SK-N-SH (cell line): ENCODE measurements around the gene BCO1. TPM values are rescaled to one million over a fixed set of nuclear protein-coding genes. Genes with fewer than 3 reads are reported as not detected.

ENCODE experiments used
- CTCF ChIA-PET: fragments of 300-600, 350-600 bp; formaldehyde crosslinking; extraction: SDS; loops from one replicate; lab custom pipeline; 2021; lab: Yijun Ruan, JAX
- POLR2A ChIA-PET: fragments of 350-600 bp; sonication (Branson Sonifier 250); formaldehyde crosslinking; extraction: SDS; loops from one replicate; lab custom pipeline; 2020; ENCODE audit warnings: antibody characterized with exemption, inconsistent platforms; lab: Yijun Ruan, JAX
- DNase-seq: peaks from one replicate; pipeline ENCODE4 v3.0.0; 2012
- H2AFZ ChIP-seq: fragments of 200-600 bp; sonication (generic); 2 replicates; pipeline ENCODE4 v1.8.1; 2016; ENCODE audit warnings: antibody characterized with exemption, mild to moderate bottlenecking, low read depth
- H3F3A ChIP-seq: fragments of 200-600 bp; sonication (generic); replicated peaks from 2 replicates; pipeline ENCODE3; 2016; ENCODE audit warnings: antibody characterized with exemption, mild to moderate bottlenecking; ENCODE audit not compliant: insufficient read depth
- H3K27ac ChIP-seq, 2 experiments: fragments of 200-500 bp in 1 of 2; fragments of 200-600 bp in 1 of 2; sonication (Bioruptor generic) in 1 of 2; sonication (generic), shearing (Covaris generic) in 1 of 2; 2 replicates each; pipeline versions ENCODE4 v1.5.1 to v1.6.1; 2014 to 2016; ENCODE audit warnings: low read depth in 2 of 2, inconsistent platforms in 1 of 2, low read length in 1 of 2, mild to moderate bottlenecking in 1 of 2, mixed read lengths in 1 of 2
- H3K27me3 ChIP-seq: fragments of 200-600 bp; sonication (generic), shearing (Covaris generic); 2 replicates; pipeline ENCODE4 v1.6.1; 2016; ENCODE audit warnings: mixed run types; ENCODE audit not compliant: insufficient read depth
- H3K36me3 ChIP-seq, 2 experiments: fragments of 200-500 bp in 1 of 2; fragments of 200-600 bp in 1 of 2; sonication (Bioruptor generic) in 1 of 2; sonication (generic) in 1 of 2; replicated peaks in 1 of 2; 2 replicates each; pipeline versions ENCODE3 to v1.5.1; 2014 to 2016; ENCODE audit warnings: low read length in 1 of 2, mild to moderate bottlenecking in 1 of 2; ENCODE audit not compliant: insufficient read depth in 2 of 2, control insufficient read depth in 1 of 2
- H3K4me1 ChIP-seq, 2 experiments: fragments of 200-500 bp in 1 of 2; fragments of 200-600 bp in 1 of 2; sonication (Bioruptor generic) in 1 of 2; sonication (generic), shearing (Covaris generic) in 1 of 2; 2 replicates each; pipeline versions ENCODE4 v1.5.1 to v1.6.1; 2014 to 2016; ENCODE audit warnings: low read depth in 1 of 2, low read length in 1 of 2, mixed run types in 1 of 2; ENCODE audit not compliant: insufficient read depth in 2 of 2, control insufficient read depth in 1 of 2
- H3K4me2 ChIP-seq: fragments of 200-600 bp; sonication (generic), shearing (Covaris generic); 2 replicates; pipeline ENCODE4 v1.6.1; 2017; ENCODE audit warnings: mixed run types
- H3K4me3 ChIP-seq, 2 experiments: fragments of 200-500 bp in 1 of 2; fragments of 200-600 bp in 1 of 2; sonication (Bioruptor generic) in 1 of 2; sonication (generic), shearing (Covaris generic) in 1 of 2; 2 replicates each; pipeline versions ENCODE4 v1.5.1 to v1.8.1; 2014 to 2016; ENCODE audit warnings: low read depth in 2 of 2, inconsistent platforms in 1 of 2, low read length in 1 of 2, mild to moderate bottlenecking in 1 of 2, mixed read lengths in 1 of 2, moderate library complexity in 1 of 2
- H3K79me2 ChIP-seq: fragments of 200-600 bp; sonication (generic); 2 replicates; pipeline ENCODE4 v1.8.1; 2017; ENCODE audit warnings: mild to moderate bottlenecking; ENCODE audit not compliant: insufficient read depth
- H3K9ac ChIP-seq: fragments of 200-600 bp; sonication (generic); 2 replicates; pipeline ENCODE4 v1.6.1; 2017; ENCODE audit warnings: mixed run types
- H3K9me2 ChIP-seq: fragments of 200-600 bp; sonication (generic); 2 replicates; pipeline ENCODE4 v1.6.1; 2017; ENCODE audit warnings: mixed run types
- H3K9me3 ChIP-seq: fragments of 200-600 bp; sonication (generic); 2 replicates; pipeline ENCODE4 v1.6.1; 2017; ENCODE audit warnings: mixed run types, mild to moderate bottlenecking, moderate library complexity
- H4K20me1 ChIP-seq: fragments of 200-600 bp; sonication (generic); 2 replicates; pipeline ENCODE4 v1.6.1; 2017; ENCODE audit warnings: mild to moderate bottlenecking, mixed run types; ENCODE audit not compliant: insufficient read depth
- EP300 ChIP-seq, 2 experiments: IDR thresholded peaks; 2 replicates each; pipeline versions ENCODE4 v1.4.0 to v1.6.1; 2012; ENCODE audit warnings: borderline replicate concordance in 1 of 2, low read depth in 1 of 2, low read length in 1 of 2
- FOSL2 ChIP-seq: IDR thresholded peaks from 2 replicates; pipeline ENCODE4 v1.4.0; 2012; ENCODE audit warnings: low read depth, mild to moderate bottlenecking, moderate library complexity, borderline replicate concordance
- FOXM1 ChIP-seq: IDR thresholded peaks from 2 replicates; pipeline ENCODE4 v1.4.0; 2012; ENCODE audit warnings: low read depth, mild to moderate bottlenecking
- GATA2 ChIP-seq: sonication (generic); formaldehyde crosslinking; IDR thresholded peaks from 2 replicates; pipeline ENCODE4 v1.5.0; 2020; ENCODE audit warnings: mild to moderate bottlenecking, missing genetic modification reagents
- JUND ChIP-seq: IDR thresholded peaks from 2 replicates; pipeline ENCODE4 v1.4.0; 2012
- MEF2A ChIP-seq: IDR thresholded peaks from 2 replicates; pipeline ENCODE4 v1.4.0; 2012; ENCODE audit warnings: low read depth, borderline replicate concordance
- RCOR1 ChIP-seq: fragments of 150-350 bp; IDR thresholded peaks from 2 replicates; pipeline ENCODE4 v1.6.1; 2017; ENCODE audit warnings: antibody characterized with exemption, low read length
- WGBS: methylation state at CpG from one replicate; pipeline ENCODE4 v1.1.6; 2017; ENCODE audit warnings: low lambda C conversion rate; 5-methylcytosine and 5-hydroxymethylcytosine counted together
- polyA plus RNA-seq, 3 experiments: library from polyadenylated mRNA; depleted of rRNA; stranded (reverse); fragments of >200 nt; gene quantifications; 2 replicates each; pipeline ENCODE4 v1.2.3, GENCODE V29; 2012
- TF ChIP-seq, protein P1 (sequence below): fragments of 200-600 bp; sonication (generic); IDR thresholded peaks from 2 replicates; pipeline ENCODE4 v1.6.1; 2017; ENCODE audit warnings: antibody characterized with exemption, mild to moderate bottlenecking, moderate library complexity
- TF ChIP-seq, protein P2 (sequence below): fragments of 150-350 bp; IDR thresholded peaks from 2 replicates; pipeline ENCODE4 v1.6.1; 2017; ENCODE audit warnings: antibody characterized with exemption, low read length, low read depth, borderline replicate concordance
- TF ChIP-seq, protein P3 (sequence below): IDR thresholded peaks from 2 replicates; pipeline ENCODE4 v1.4.0; 2012; ENCODE audit warnings: low read depth
- TF ChIP-seq, protein P4 (sequence below): IDR thresholded peaks from 2 replicates; pipeline ENCODE4; 2012

BCO1 gene
- polyA plus RNA-seq, 1 of the 3 experiments (the other 2 are of a cell fraction) = 0.02 TPM

DNA sequence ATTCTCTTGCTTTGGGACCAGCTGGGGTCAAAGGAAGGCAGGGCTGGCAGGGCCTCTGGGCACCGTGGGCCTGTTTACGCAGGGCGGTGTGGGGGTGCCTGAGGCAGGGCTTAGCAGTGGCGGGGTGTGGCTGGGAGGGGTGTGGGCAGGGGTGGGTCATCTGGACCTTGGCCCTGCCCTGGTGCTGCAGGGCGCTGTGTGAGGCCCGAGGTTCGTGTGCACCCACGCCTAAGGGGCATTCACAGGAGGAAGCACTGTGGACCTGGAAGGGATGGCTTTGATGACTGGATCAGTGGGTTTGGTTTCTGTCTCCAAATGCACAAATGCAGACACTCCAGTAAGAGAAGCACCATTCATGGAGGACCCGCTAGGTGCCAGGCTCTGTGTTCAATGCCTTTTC, 37.3 kb downstream of the BCO1 start:
- DNase-seq = no peak
- Histone ChIP-seq H3K4me3 (no peak overlapping the region), H3F3A (no peaks in the 10 kb centered on the region), H3K4me1 (peaks cover 0 to 5% of the 10 kb centered on the region in 2 experiments; a peak in 2 of 4 replicates), H3K27me3 (no peaks in the 10 kb centered on the region), H2AFZ (no peak overlapping the region), H3K9me2 (no peaks in the 10 kb centered on the region), H4K20me1 (no peaks in the 10 kb centered on the region), H3K9ac (no peak overlapping the region), H3K27ac (no peak overlapping the region), H3K9me3 (no peaks in the 10 kb centered on the region), H3K79me2 (no peaks in the 10 kb centered on the region), H3K36me3 (no peaks in the 10 kb centered on the region)
- ChIA-PET CTCF (no interaction called here), POLR2A (no interaction called here)
- 86% methylated on average over 8 of the region's 9 CpGs for WGBS
- TF ChIP-seq, protein P1, sequence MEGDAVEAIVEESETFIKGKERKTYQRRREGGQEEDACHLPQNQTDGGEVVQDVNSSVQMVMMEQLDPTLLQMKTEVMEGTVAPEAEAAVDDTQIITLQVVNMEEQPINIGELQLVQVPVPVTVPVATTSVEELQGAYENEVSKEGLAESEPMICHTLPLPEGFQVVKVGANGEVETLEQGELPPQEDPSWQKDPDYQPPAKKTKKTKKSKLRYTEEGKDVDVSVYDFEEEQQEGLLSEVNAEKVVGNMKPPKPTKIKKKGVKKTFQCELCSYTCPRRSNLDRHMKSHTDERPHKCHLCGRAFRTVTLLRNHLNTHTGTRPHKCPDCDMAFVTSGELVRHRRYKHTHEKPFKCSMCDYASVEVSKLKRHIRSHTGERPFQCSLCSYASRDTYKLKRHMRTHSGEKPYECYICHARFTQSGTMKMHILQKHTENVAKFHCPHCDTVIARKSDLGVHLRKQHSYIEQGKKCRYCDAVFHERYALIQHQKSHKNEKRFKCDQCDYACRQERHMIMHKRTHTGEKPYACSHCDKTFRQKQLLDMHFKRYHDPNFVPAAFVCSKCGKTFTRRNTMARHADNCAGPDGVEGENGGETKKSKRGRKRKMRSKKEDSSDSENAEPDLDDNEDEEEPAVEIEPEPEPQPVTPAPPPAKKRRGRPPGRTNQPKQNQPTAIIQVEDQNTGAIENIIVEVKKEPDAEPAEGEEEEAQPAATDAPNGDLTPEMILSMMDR = no peak
- no peak for TF ChIP-seq GATA2 (CRISPR knock-in tag)
- TF ChIP-seq, all 33 proteins: peak for 0
- no peak overlapping the region for H3K4me2 ChIP-seq

DNA sequence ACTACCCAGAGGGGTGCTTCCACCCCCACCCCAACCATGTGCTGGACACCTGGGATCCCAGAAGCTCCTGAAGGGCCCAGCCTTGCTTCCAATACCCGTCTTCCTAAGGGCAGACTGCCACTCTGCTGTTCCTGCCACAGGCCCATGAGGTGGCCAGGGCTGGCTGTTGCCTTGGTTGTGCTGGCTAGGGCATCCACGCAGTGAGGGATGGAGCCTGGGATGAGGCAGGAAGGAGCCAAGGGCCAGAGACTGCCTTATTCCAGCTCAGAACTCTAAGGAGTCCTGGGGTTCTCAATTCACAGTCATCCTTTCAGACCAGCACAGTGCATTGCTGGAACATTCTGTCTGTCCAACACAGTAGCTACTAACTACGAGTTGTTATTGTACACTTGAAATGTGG, 37.8 kb downstream of the BCO1 start:
- TF ChIP-seq, protein P2, sequence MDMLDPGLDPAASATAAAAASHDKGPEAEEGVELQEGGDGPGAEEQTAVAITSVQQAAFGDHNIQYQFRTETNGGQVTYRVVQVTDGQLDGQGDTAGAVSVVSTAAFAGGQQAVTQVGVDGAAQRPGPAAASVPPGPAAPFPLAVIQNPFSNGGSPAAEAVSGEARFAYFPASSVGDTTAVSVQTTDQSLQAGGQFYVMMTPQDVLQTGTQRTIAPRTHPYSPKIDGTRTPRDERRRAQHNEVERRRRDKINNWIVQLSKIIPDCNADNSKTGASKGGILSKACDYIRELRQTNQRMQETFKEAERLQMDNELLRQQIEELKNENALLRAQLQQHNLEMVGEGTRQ = no peak
- TF ChIP-seq RCOR1 (no peak), JUND (no peak), MEF2A (no peak), FOXM1 (no peak), FOSL2 (no peak), EP300 (IDR thresholded peaks at IDR 0.05; ENCODE audit: borderline replicate concordance in 1 of 2, low read depth in 1 of 2, low read length in 1 of 2) (no peak)
- TF ChIP-seq, protein P3, sequence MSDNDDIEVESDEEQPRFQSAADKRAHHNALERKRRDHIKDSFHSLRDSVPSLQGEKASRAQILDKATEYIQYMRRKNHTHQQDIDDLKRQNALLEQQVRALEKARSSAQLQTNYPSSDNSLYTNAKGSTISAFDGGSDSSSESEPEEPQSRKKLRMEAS = no peak
- TF ChIP-seq, protein P4, sequence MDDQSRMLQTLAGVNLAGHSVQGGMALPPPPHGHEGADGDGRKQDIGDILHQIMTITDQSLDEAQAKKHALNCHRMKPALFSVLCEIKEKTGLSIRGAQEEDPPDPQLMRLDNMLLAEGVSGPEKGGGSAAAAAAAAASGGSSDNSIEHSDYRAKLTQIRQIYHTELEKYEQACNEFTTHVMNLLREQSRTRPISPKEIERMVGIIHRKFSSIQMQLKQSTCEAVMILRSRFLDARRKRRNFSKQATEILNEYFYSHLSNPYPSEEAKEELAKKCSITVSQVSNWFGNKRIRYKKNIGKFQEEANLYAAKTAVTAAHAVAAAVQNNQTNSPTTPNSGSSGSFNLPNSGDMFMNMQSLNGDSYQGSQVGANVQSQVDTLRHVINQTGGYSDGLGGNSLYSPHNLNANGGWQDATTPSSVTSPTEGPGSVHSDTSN = no peak
- H2AFZ ChIP-seq = no peak overlapping the region
- H3K9me2 ChIP-seq = no peaks in the 10 kb centered on the region
- H3K4me2 ChIP-seq = no peak overlapping the region
- POLR2A ChIA-PET = no interaction called here
- no peak overlapping the region for H3K9ac ChIP-seq
- no peaks in the 10 kb centered on the region for H3K27me3 ChIP-seq
- no peak for DNase-seq
- H3K27ac ChIP-seq = no peak overlapping the region
- H3K9me3 ChIP-seq = no peaks in the 10 kb centered on the region
- CTCF ChIA-PET = no interaction called here
- H3K36me3 ChIP-seq = no peaks in the 10 kb centered on the region
- H3F3A ChIP-seq = no peaks in the 10 kb centered on the region
- H3K79me2 ChIP-seq = no peaks in the 10 kb centered on the region
- 74% methylated on average over 3 of the region's 3 CpGs for WGBS
- H3K4me3 ChIP-seq = no peak overlapping the region
- H3K4me1 ChIP-seq = peaks cover 0 to 8% of the 10 kb centered on the region in 2 experiments; a peak in 2 of 4 replicates
- no peaks in the 10 kb centered on the region for H4K20me1 ChIP-seq
